ENCODE data around the gene KCND3.

The KCND3 gene

DNA sequence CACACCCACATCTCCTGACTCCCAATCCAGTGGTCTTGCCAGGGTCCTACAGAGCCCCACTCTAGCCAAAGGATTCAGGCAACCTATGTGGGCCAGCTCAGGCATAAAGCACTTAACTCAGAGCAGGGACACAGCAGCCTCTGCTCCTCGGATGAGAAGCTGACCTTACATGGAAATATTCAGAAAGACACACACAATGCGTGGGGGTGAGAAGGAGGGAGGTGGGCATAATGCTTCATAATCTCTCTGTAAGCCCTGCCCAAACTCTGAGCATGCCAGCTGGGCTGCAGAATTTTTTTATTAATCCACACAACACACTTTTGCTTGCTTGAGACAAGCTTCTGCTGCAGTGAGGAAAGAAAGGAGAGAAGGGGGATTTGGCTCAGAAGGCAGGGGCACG is 21.6 kb downstream of the KCND3 start:
- Histone ChIP-seq H3K4me3 (ENCODE audit: low read length in 2 of 2) (no peak overlapping the region), H2BK120ac (ENCODE audit: low read depth, low read length) (no peak overlapping the region), H4K8ac (ENCODE audit: low read depth, low read length) (no peak overlapping the region), H3K79me1 (ENCODE audit: low read depth, low read length) (no peaks in the 10 kb centered on the region), H3K9ac (ENCODE audit: low read depth, low read length, poor library complexity) (no peak overlapping the region), H2BK12ac (ENCODE audit: low read length) (no peak overlapping the region), H2BK15ac (ENCODE audit: low read length) (no peak overlapping the region), H3K4me1 (ENCODE audit: control insufficient read depth in 2 of 2, insufficient read depth in 1 of 2, low read depth in 1 of 2, low read length in 2 of 2) (peaks cover 0 to 8% of the 10 kb centered on the region in 2 donors), H2AFZ (ENCODE audit: low read length) (no peak overlapping the region), H3K27me3 (ENCODE audit: control insufficient read depth in 3 of 3, insufficient read depth in 3 of 3, low read depth in 1 of 3, low read length in 3 of 3) (peaks cover 0 to 13% (median 2%) of the 10 kb centered on the region in 3 experiments), H3K4me2 (ENCODE audit: insufficient read depth, low read length, poor library complexity, severe bottlenecking) (no peak overlapping the region), H4K91ac (ENCODE audit: low read depth, low read length, poor library complexity) (no peak overlapping the region), H3K18ac (ENCODE audit: low read length) (peak overlapping the region; percentile 15), H3K4ac (ENCODE audit: low read length) (no peak overlapping the region), H3K9me3 (replicated peaks in 1 of 2; ENCODE audit: control insufficient read depth in 2 of 2, insufficient read depth in 1 of 2, low read depth in 1 of 2, low read length in 2 of 2) (no peaks in the 10 kb centered on the region), H2AK5ac (ENCODE audit: low read depth, low read length) (no peak overlapping the region), H3K36me3 (replicated peaks in 1 of 2; ENCODE audit: control insufficient read depth in 2 of 2, insufficient read depth in 2 of 2, low read length in 2 of 2) (no peaks in the 10 kb centered on the region), H2BK5ac (ENCODE audit: low read length) (no peak overlapping the region), H3K14ac (ENCODE audit: low read length) (no peak overlapping the region), H3K23ac (ENCODE audit: low read depth, low read length, poor library complexity) (no peak overlapping the region), H3K27ac (replicated peaks; ENCODE audit: low read length) (no peak overlapping the region)
- DNase-seq (ENCODE audit: low spot score): no peak
- no CpG with 5 or more reads among the region's 3 CpGs for WGBS, 2 donors (ENCODE audit: extremely low coverage in 2 of 2, insufficient read length in 2 of 2, insufficient replicate concordance in 1 of 2)

GRCh38 chr1:111967067-111967690 is 22.3 kb downstream of the KCND3 start:
- no peak for DNase-seq (ENCODE audit: low spot score)
- Histone ChIP-seq H3K23ac (ENCODE audit: low read depth, low read length, poor library complexity) (no peak overlapping the region), H2BK15ac (ENCODE audit: low read length) (no peak overlapping the region), H2BK5ac (ENCODE audit: low read length) (no peak overlapping the region), H3K18ac (ENCODE audit: low read length) (no peak overlapping the region), H3K4ac (ENCODE audit: low read length) (no peak overlapping the region), H3K4me2 (ENCODE audit: insufficient read depth, low read length, poor library complexity, severe bottlenecking) (no peak overlapping the region), H3K9me3 (replicated peaks in 1 of 2; ENCODE audit: control insufficient read depth in 2 of 2, insufficient read depth in 1 of 2, low read depth in 1 of 2, low read length in 2 of 2) (no peaks in the 10 kb centered on the region), H4K8ac (ENCODE audit: low read depth, low read length) (no peak overlapping the region), H3K9ac (ENCODE audit: low read depth, low read length, poor library complexity) (no peak overlapping the region), H2AFZ (ENCODE audit: low read length) (no peak overlapping the region), H3K4me1 (ENCODE audit: control insufficient read depth in 2 of 2, insufficient read depth in 1 of 2, low read depth in 1 of 2, low read length in 2 of 2) (peaks cover 0 to 8% of the 10 kb centered on the region in 2 donors), H3K4me3 (ENCODE audit: low read length in 2 of 2) (no peak overlapping the region), H4K91ac (ENCODE audit: low read depth, low read length, poor library complexity) (no peak overlapping the region), H3K14ac (ENCODE audit: low read length) (no peak overlapping the region), H2BK120ac (ENCODE audit: low read depth, low read length) (no peak overlapping the region), H3K79me1 (ENCODE audit: low read depth, low read length) (no peaks in the 10 kb centered on the region), H3K27me3 (ENCODE audit: control insufficient read depth in 3 of 3, insufficient read depth in 3 of 3, low read depth in 1 of 3, low read length in 3 of 3) (peaks cover 0 to 13% (median 2%) of the 10 kb centered on the region in 3 experiments), H2AK5ac (ENCODE audit: low read depth, low read length) (no peak overlapping the region), H3K27ac (replicated peaks; ENCODE audit: low read length) (no peak overlapping the region), H3K36me3 (replicated peaks in 1 of 2; ENCODE audit: control insufficient read depth in 2 of 2, insufficient read depth in 2 of 2, low read length in 2 of 2) (no peaks in the 10 kb centered on the region), H2BK12ac (ENCODE audit: low read length) (no peak overlapping the region)
- WGBS, 2 donors (ENCODE audit: extremely low coverage in 2 of 2, insufficient read length in 2 of 2, insufficient replicate concordance in 1 of 2): no CpG with 5 or more reads among the region's 13 CpGs

DNA sequence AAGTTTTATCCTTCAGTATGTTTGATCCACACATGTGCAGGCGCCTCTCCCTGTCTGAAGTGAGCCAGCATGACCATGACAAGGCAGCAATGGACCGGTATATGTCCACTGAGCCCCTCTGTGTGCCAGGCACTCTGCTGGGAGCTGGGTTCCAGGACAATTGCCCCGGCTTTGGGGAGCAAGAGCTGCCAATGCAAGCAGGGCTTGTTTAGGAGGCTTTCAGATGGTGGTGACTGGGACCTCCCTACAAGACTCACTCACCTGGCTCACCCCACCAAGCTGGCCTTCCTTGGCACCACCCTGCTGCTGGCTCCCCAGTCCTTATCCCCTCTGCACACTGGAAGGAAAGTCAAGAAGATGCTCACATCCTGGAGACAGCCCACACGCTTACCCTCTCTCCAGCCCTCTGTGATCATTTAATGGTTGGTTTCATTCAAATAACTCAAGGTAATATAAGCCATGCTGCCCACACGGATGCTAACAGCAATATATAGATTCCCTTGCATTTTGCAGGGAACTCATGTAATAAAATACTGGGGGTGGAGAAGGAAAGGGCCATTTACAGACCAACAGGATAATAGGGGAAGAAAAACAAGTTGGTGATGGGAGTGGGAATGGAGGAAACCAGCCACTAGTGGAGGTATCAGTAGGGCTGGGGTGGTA is 23.6 kb downstream of the KCND3 start:
- DNase-seq (ENCODE audit: low spot score): no peak
- Histone ChIP-seq H3K18ac (ENCODE audit: low read length) (no peak overlapping the region), H2BK120ac (ENCODE audit: low read depth, low read length) (no peak overlapping the region), H4K8ac (ENCODE audit: low read depth, low read length) (no peak overlapping the region), H3K4ac (ENCODE audit: low read length) (no peak overlapping the region), H3K27me3 (ENCODE audit: control insufficient read depth in 3 of 3, insufficient read depth in 3 of 3, low read depth in 1 of 3, low read length in 3 of 3) (peaks cover 0 to 13% (median 2%) of the 10 kb centered on the region in 3 experiments), H3K9ac (ENCODE audit: low read depth, low read length, poor library complexity) (no peak overlapping the region), H3K4me2 (ENCODE audit: insufficient read depth, low read length, poor library complexity, severe bottlenecking) (no peak overlapping the region), H2AFZ (ENCODE audit: low read length) (no peak overlapping the region), H2BK12ac (ENCODE audit: low read length) (no peak overlapping the region), H2BK15ac (ENCODE audit: low read length) (no peak overlapping the region), H2AK5ac (ENCODE audit: low read depth, low read length) (peak overlapping the region; percentile 31), H3K23ac (ENCODE audit: low read depth, low read length, poor library complexity) (no peak overlapping the region), H3K4me3 (ENCODE audit: low read length in 2 of 2) (no peak overlapping the region), H3K79me1 (ENCODE audit: low read depth, low read length) (no peaks in the 10 kb centered on the region), H4K91ac (ENCODE audit: low read depth, low read length, poor library complexity) (no peak overlapping the region), H3K4me1 (ENCODE audit: control insufficient read depth in 2 of 2, insufficient read depth in 1 of 2, low read depth in 1 of 2, low read length in 2 of 2) (peaks cover 0 to 8% of the 10 kb centered on the region in 2 donors), H3K9me3 (replicated peaks in 1 of 2; ENCODE audit: control insufficient read depth in 2 of 2, insufficient read depth in 1 of 2, low read depth in 1 of 2, low read length in 2 of 2) (no peaks in the 10 kb centered on the region), H3K27ac (replicated peaks; ENCODE audit: low read length) (no peak overlapping the region), H2BK5ac (ENCODE audit: low read length) (no peak overlapping the region), H3K14ac (ENCODE audit: low read length) (no peak overlapping the region), H3K36me3 (replicated peaks in 1 of 2; ENCODE audit: control insufficient read depth in 2 of 2, insufficient read depth in 2 of 2, low read length in 2 of 2) (no peaks in the 10 kb centered on the region)
- no CpG with 5 or more reads among the region's 5 CpGs for WGBS, 2 donors (ENCODE audit: extremely low coverage in 2 of 2, insufficient read length in 2 of 2, insufficient replicate concordance in 1 of 2)

GRCh38 chr1:111963985-111964738 is 25.3 kb downstream of the KCND3 start:
- Histone ChIP-seq H2BK5ac (ENCODE audit: low read length) (no peak overlapping the region), H3K36me3 (replicated peaks in 1 of 2; ENCODE audit: control insufficient read depth in 2 of 2, insufficient read depth in 2 of 2, low read length in 2 of 2) (no peaks in the 10 kb centered on the region), H3K4ac (ENCODE audit: low read length) (no peak overlapping the region), H2AFZ (ENCODE audit: low read length) (no peak overlapping the region), H3K18ac (ENCODE audit: low read length) (peak overlapping the region; percentile 17), H2AK5ac (ENCODE audit: low read depth, low read length) (no peak overlapping the region), H2BK12ac (ENCODE audit: low read length) (no peak overlapping the region), H2BK120ac (ENCODE audit: low read depth, low read length) (no peak overlapping the region), H3K4me2 (ENCODE audit: insufficient read depth, low read length, poor library complexity, severe bottlenecking) (no peak overlapping the region), H3K4me1 (ENCODE audit: control insufficient read depth in 2 of 2, insufficient read depth in 1 of 2, low read depth in 1 of 2, low read length in 2 of 2) (peaks cover 0 to 8% of the 10 kb centered on the region in 2 donors), H3K79me1 (ENCODE audit: low read depth, low read length) (no peaks in the 10 kb centered on the region), H3K9ac (ENCODE audit: low read depth, low read length, poor library complexity) (no peak overlapping the region), H3K4me3 (ENCODE audit: low read length in 2 of 2) (no peak overlapping the region), H3K23ac (ENCODE audit: low read depth, low read length, poor library complexity) (no peak overlapping the region), H3K27me3 (ENCODE audit: control insufficient read depth in 3 of 3, insufficient read depth in 3 of 3, low read depth in 1 of 3, low read length in 3 of 3) (peaks cover 0 to 13% (median 2%) of the 10 kb centered on the region in 3 experiments), H3K14ac (ENCODE audit: low read length) (no peak overlapping the region), H4K91ac (ENCODE audit: low read depth, low read length, poor library complexity) (no peak overlapping the region), H3K9me3 (replicated peaks in 1 of 2; ENCODE audit: control insufficient read depth in 2 of 2, insufficient read depth in 1 of 2, low read depth in 1 of 2, low read length in 2 of 2) (no peaks in the 10 kb centered on the region), H4K8ac (ENCODE audit: low read depth, low read length) (no peak overlapping the region), H3K27ac (replicated peaks; ENCODE audit: low read length) (no peak overlapping the region), H2BK15ac (ENCODE audit: low read length) (no peak overlapping the region)
- no CpG with 5 or more reads among the region's 5 CpGs for WGBS, 2 donors (ENCODE audit: extremely low coverage in 2 of 2, insufficient read length in 2 of 2, insufficient replicate concordance in 1 of 2)
- DNase-seq (ENCODE audit: low spot score): no peak

Measured in neuronal stem cell (in vitro differentiated cells).